Measurements from ENCODE around the gene KCNC3.

GRCh38 chr19:50318438-50318837, 10.7 kb downstream of the KCNC3 start:
- TF ChIP-seq MAX (IDR thresholded peaks at IDR 0.05) (no peak), RARB (CRISPR knock-in tag; IDR thresholded peaks at IDR 0.05) (no peak)

All from A549 (cell line).